ENCODE data around the gene AXL. TPM values are rescaled to one million over a fixed set of nuclear protein-coding genes. Genes with fewer than 3 reads are reported as not detected.
A peak's percentile ranks its signal among the peaks of the same experiment; 100 is the strongest.

AXL gene
- total and polyA plus RNA-seq, 2 experiments from 2014 or later: 340 to 421 TPM

GRCh38 chr19:41189425-41190065 lies 29.5 kb upstream of the AXL start:
- Histone ChIP-seq H3K4me1 (ENCODE audit: insufficient read depth) (no peaks in the 10 kb centered on the region), H3K9ac (no peak overlapping the region), H2AFZ (no peak overlapping the region), H3K9me3 (ENCODE audit: low read depth) (no peaks in the 10 kb centered on the region), H3K4me3 (no peak overlapping the region), H4K20me1 (ENCODE audit: insufficient read depth) (no peaks in the 10 kb centered on the region), H3K4me2 (ENCODE audit: unreplicated experiment) (no peak overlapping the region), H3K27ac (no peak overlapping the region), H3K36me3 (ENCODE audit: low read depth) (no peaks in the 10 kb centered on the region), H3K79me2 (ENCODE audit: insufficient read depth) (no peaks in the 10 kb centered on the region), H3K9me2 (ENCODE audit: insufficient read depth) (no peaks in the 10 kb centered on the region), H3K27me3 (replicated peaks; ENCODE audit: insufficient read depth) (peaks cover 49% of the 10 kb centered on the region), H3F3A (ENCODE audit: insufficient read depth) (no peaks in the 10 kb centered on the region)
- in situ Hi-C loops (cut with MboI): no loop called here
- no peak for DNase-seq
- WGBS, 2 experiments (ENCODE audit: low coverage in 1 of 2, low lambda C conversion rate in 2 of 2, missing lambda C conversion rate in 2 of 2): 44% methylated on average over 8 of the region's 8 CpGs
- TF ChIP-seq EZH2phosphoT487 (IDR thresholded peaks at IDR 0.05; ENCODE audit: insufficient read depth, low read depth): no peak
- no peak for TF ChIP-seq EZH2 (IDR thresholded peaks at IDR 0.05; ENCODE audit: insufficient read depth, poor library complexity, severe bottlenecking)

- no peaks in the 10 kb centered on the region for H3K36me3 ChIP-seq (ENCODE audit: low read depth)
- no peak within 1 kb of the TSS for H3K9ac ChIP-seq
- 6 to 7% methylated on average over 48 to 49 of the region's 58 CpGs for WGBS, 2 experiments (ENCODE audit: low coverage in 1 of 2, low lambda C conversion rate in 2 of 2, missing lambda C conversion rate in 2 of 2)
- no peaks in the 10 kb centered on the region for H3K9me2 ChIP-seq (ENCODE audit: insufficient read depth)
- no peaks in the 10 kb centered on the region for H3K4me1 ChIP-seq (ENCODE audit: insufficient read depth)
- H4K20me1 ChIP-seq (ENCODE audit: insufficient read depth): no peaks in the 10 kb centered on the region
- H3K9me3 ChIP-seq (ENCODE audit: low read depth): no peaks in the 10 kb centered on the region
- H3K27ac ChIP-seq: no peak within 1 kb of the TSS
- H3K4me3 ChIP-seq: no peak within 1 kb of the TSS
- TF ChIP-seq EZH2 (IDR thresholded peaks at IDR 0.05; ENCODE audit: insufficient read depth, poor library complexity, severe bottlenecking) (peak; percentile 54), EZH2phosphoT487 (IDR thresholded peaks at IDR 0.05; ENCODE audit: insufficient read depth, low read depth) (no peak)
- in situ Hi-C loops (cut with MboI): no loop called here
- peak; percentile 20 for DNase-seq
- no peaks in the 10 kb centered on the region for H3K79me2 ChIP-seq (ENCODE audit: insufficient read depth)
- peak within 1 kb of the TSS; percentile 12 for H3K4me2 ChIP-seq (ENCODE audit: unreplicated experiment)
- no peaks in the 10 kb centered on the region for H3F3A ChIP-seq (ENCODE audit: insufficient read depth)
- peaks cover 45% of the 10 kb centered on the region for H3K27me3 ChIP-seq (replicated peaks; ENCODE audit: insufficient read depth)
- no peak within 1 kb of the TSS; the same call in 1 of the 2 replicates for H2AFZ ChIP-seq
Observed at GRCh38 chr19:41192574-41193429, 26.2 kb upstream of the AXL start, which contains the start of gene CYP2S1. TSS of gene CYP2S1 (plus strand) at chr19:41193219. CDS start at chr19:41193265, 46 bp downstream.

GRCh38 chr19:41193430-41194156 lies 25.4 kb upstream of the AXL start:
- no peak overlapping the region for H2AFZ ChIP-seq
- in situ Hi-C loops (cut with MboI): no loop called here
- 29 to 36% methylated on average over 12 to 13 of the region's 13 CpGs for WGBS, 2 experiments (ENCODE audit: low coverage in 1 of 2, low lambda C conversion rate in 2 of 2, missing lambda C conversion rate in 2 of 2)
- TF ChIP-seq EZH2phosphoT487 (IDR thresholded peaks at IDR 0.05; ENCODE audit: insufficient read depth, low read depth): no peak
- TF ChIP-seq EZH2 (IDR thresholded peaks at IDR 0.05; ENCODE audit: insufficient read depth, poor library complexity, severe bottlenecking): no peak
- no peak overlapping the region for H3K9ac ChIP-seq
- peaks cover 44% of the 10 kb centered on the region for H3K27me3 ChIP-seq (replicated peaks; ENCODE audit: insufficient read depth)
- no peak overlapping the region for H3K4me3 ChIP-seq
- no peaks in the 10 kb centered on the region for H3K4me1 ChIP-seq (ENCODE audit: insufficient read depth)
- H3K9me3 ChIP-seq (ENCODE audit: low read depth): no peaks in the 10 kb centered on the region
- H3K79me2 ChIP-seq (ENCODE audit: insufficient read depth): no peaks in the 10 kb centered on the region
- H3K9me2 ChIP-seq (ENCODE audit: insufficient read depth): no peaks in the 10 kb centered on the region
- H3F3A ChIP-seq (ENCODE audit: insufficient read depth): no peaks in the 10 kb centered on the region
- no peak for DNase-seq
- H4K20me1 ChIP-seq (ENCODE audit: insufficient read depth): no peaks in the 10 kb centered on the region
- H3K4me2 ChIP-seq (ENCODE audit: unreplicated experiment): no peak overlapping the region
- H3K27ac ChIP-seq: no peak overlapping the region
- no peaks in the 10 kb centered on the region for H3K36me3 ChIP-seq (ENCODE audit: low read depth)

GRCh38 chr19:41194157-41194552 lies 24.9 kb upstream of the AXL start:
- no peak for DNase-seq
- H3K36me3 ChIP-seq (ENCODE audit: low read depth): no peaks in the 10 kb centered on the region
- WGBS, 2 experiments (ENCODE audit: low coverage in 1 of 2, low lambda C conversion rate in 2 of 2, missing lambda C conversion rate in 2 of 2): 71 to 82% methylated on average over 4 to 6 of the region's 6 CpGs
- no peak overlapping the region for H2AFZ ChIP-seq
- H3K27ac ChIP-seq: no peak overlapping the region
- H4K20me1 ChIP-seq (ENCODE audit: insufficient read depth): no peaks in the 10 kb centered on the region
- no peaks in the 10 kb centered on the region for H3K4me1 ChIP-seq (ENCODE audit: insufficient read depth)
- in situ Hi-C loops (cut with MboI): no loop called here
- H3K79me2 ChIP-seq (ENCODE audit: insufficient read depth): no peaks in the 10 kb centered on the region
- no peaks in the 10 kb centered on the region for H3K9me3 ChIP-seq (ENCODE audit: low read depth)
- no peaks in the 10 kb centered on the region for H3F3A ChIP-seq (ENCODE audit: insufficient read depth)
- no peak for TF ChIP-seq EZH2phosphoT487 (IDR thresholded peaks at IDR 0.05; ENCODE audit: insufficient read depth, low read depth)
- no peak for TF ChIP-seq EZH2 (IDR thresholded peaks at IDR 0.05; ENCODE audit: insufficient read depth, poor library complexity, severe bottlenecking)
- H3K4me2 ChIP-seq (ENCODE audit: unreplicated experiment): no peak overlapping the region
- no peak overlapping the region for H3K9ac ChIP-seq
- H3K27me3 ChIP-seq (replicated peaks; ENCODE audit: insufficient read depth): peaks cover 42% of the 10 kb centered on the region
- no peaks in the 10 kb centered on the region for H3K9me2 ChIP-seq (ENCODE audit: insufficient read depth)
- H3K4me3 ChIP-seq: no peak overlapping the region

Data from GM23248 (cell line).